Smooth muscle cell (in vitro differentiated cells): ENCODE measurements around the gene CIB2. TPM values are rescaled to one million over a fixed set of nuclear protein-coding genes. Genes with fewer than 3 reads are reported as not detected.
A peak's percentile ranks its signal among the peaks of the same experiment; 100 is the strongest.

Source experiments
- DNase-seq: peaks from one replicate; lab custom pipeline; 2025; ENCODE audit not compliant: unreplicated experiment; lab: John Stamatoyannopoulos, UW
- H2AFZ ChIP-seq: fragments of 200-600 bp; sonication (generic); 2 replicates; pipeline ENCODE4 v1.6.0; 2016; ENCODE audit warnings: antibody characterized with exemption, low read depth, mild to moderate bottlenecking
- H3F3A ChIP-seq: fragments of 200-600 bp; sonication (generic); 2 replicates; pipeline ENCODE4 v1.6.0; 2017; ENCODE audit warnings: antibody characterized with exemption, low read depth
- H3K27ac ChIP-seq: fragments of 200-600 bp; sonication (generic); 2 replicates; pipeline ENCODE4 v1.5.1; 2016; ENCODE audit warnings: low read depth, mild to moderate bottlenecking
- H3K27me3 ChIP-seq: fragments of 200-600 bp; sonication (generic); 2 replicates; pipeline ENCODE4 v1.6.1; 2016; ENCODE audit warnings: low read depth, mild to moderate bottlenecking
- H3K36me3 ChIP-seq: fragments of 200-600 bp; sonication (generic); 2 replicates; pipeline ENCODE4 v1.5.1; 2016; ENCODE audit warnings: low read depth
- H3K4me1 ChIP-seq: fragments of 200-600 bp; sonication (generic); 2 replicates; pipeline ENCODE4 v1.5.1; 2016; ENCODE audit warnings: low read depth
- H3K4me2 ChIP-seq: fragments of 200-600 bp; sonication (generic); 2 replicates; pipeline ENCODE4 v1.6.0; 2016; ENCODE audit warnings: mild to moderate bottlenecking
- H3K4me3 ChIP-seq: fragments of 200-600 bp; sonication (generic); 2 replicates; pipeline ENCODE4 v1.5.1; 2016; ENCODE audit warnings: mild to moderate bottlenecking
- H3K79me2 ChIP-seq: fragments of 200-600 bp; sonication (generic); 2 replicates; pipeline ENCODE4 v1.6.0; 2016; ENCODE audit warnings: low read depth, mild to moderate bottlenecking
- H3K9ac ChIP-seq: fragments of 200-600 bp; sonication (generic); 2 replicates; pipeline ENCODE4 v1.6.0; 2016; ENCODE audit warnings: low read depth
- H3K9me3 ChIP-seq: fragments of 200-600 bp; sonication (generic); replicated peaks from 2 replicates; pipeline ENCODE4 v1.5.1; 2016; ENCODE audit warnings: low read depth
- H4K20me1 ChIP-seq: fragments of 200-600 bp; sonication (generic); 2 replicates; pipeline ENCODE4 v1.6.0; 2016; ENCODE audit warnings: low read depth
- CTCF ChIP-seq: fragments of 200-600 bp; sonication (generic); IDR thresholded peaks from 2 replicates; pipeline ENCODE4 v1.5.1; 2017; ENCODE audit warnings: borderline replicate concordance, mild to moderate bottlenecking, antibody characterized with exemption; ENCODE audit not compliant: insufficient read depth, poor library complexity, severe bottlenecking
- WGBS: methylation state at CpG from one replicate; pipeline ENCODE4 v1.1.7; 2016; ENCODE audit warnings: low lambda C conversion rate; 5-methylcytosine and 5-hydroxymethylcytosine counted together
- polyA plus RNA-seq: library from polyadenylated mRNA; unstranded; fragments of >200 nt; fragmentation: Nextera tagmentation; extraction: Ambion mirVana; gene quantifications from 2 replicates; pipeline ENCODE4 v1.2.1, GENCODE V29; 2016
- total RNA-seq: library from RNA; depleted of rRNA; stranded (reverse); fragments of >200 nt; gene quantifications from 2 replicates; pipeline ENCODE4 v1.2.3, GENCODE V29; 2014

Gene CIB2
- total and polyA plus RNA-seq, 2 experiments from 2014 or later: 20.9 to 21.7 TPM

DNA sequence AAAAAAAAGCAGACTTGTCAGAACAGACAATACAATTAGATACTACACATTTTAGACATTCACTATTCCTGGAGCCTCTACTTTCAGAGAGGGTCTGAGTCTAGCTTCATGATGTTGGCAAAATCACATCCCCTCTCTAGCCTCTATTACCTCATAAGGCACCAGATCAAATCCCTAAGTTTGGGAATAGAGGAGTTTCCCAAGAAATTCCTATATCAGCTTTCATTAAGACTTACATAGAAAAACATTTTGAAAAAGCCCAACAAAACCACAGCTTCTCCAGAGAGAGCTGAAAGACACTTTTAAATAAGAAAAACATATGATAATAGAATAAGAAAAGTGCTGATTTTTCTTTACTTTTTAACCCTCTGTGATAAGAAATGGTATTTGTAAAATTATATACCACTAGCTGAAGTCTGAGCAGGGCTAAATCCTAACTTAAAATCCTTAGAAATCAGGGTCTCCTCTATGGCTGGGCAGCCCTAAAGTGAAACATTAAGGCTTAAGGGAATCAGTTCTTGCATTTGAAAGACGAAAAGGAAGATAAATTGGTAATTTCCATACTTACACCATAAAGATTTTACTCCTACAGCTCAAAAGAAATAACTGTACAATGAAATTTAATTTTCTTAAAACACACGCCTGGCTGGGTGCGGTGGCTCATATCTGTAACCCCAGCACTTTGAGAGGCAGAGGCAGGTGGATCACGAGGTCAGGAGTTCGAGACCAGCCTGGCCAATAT, 58.0 kb downstream of the CIB2 start:
- peaks cover 37% of the 10 kb centered on the region for H3K4me1 ChIP-seq
- H3K4me2 ChIP-seq: peak overlapping the region; percentile 65
- TF ChIP-seq CTCF: no peak
- H3K9me3 ChIP-seq: no peaks in the 10 kb centered on the region
- peaks cover 62% of the 10 kb centered on the region for H3K79me2 ChIP-seq
- H3K4me3 ChIP-seq: no peak overlapping the region
- H2AFZ ChIP-seq: no peak overlapping the region
- no peak for DNase-seq
- WGBS: 93% methylated on average over 5 of the region's 5 CpGs
- H3K9ac ChIP-seq: peak overlapping the region; percentile 41
- H3K36me3 ChIP-seq: no peaks in the 10 kb centered on the region
- peaks cover 42% of the 10 kb centered on the region for H4K20me1 ChIP-seq
- H3F3A ChIP-seq: peaks cover 22% of the 10 kb centered on the region
- H3K27me3 ChIP-seq: no peaks in the 10 kb centered on the region
- peak overlapping the region; percentile 73 for H3K27ac ChIP-seq

GRCh38 chr15:78072080-78072892, 59.0 kb downstream of the CIB2 start:
- Histone ChIP-seq H3K27ac (peak overlapping the region; percentile 73), H3K4me3 (no peak overlapping the region)

DNA sequence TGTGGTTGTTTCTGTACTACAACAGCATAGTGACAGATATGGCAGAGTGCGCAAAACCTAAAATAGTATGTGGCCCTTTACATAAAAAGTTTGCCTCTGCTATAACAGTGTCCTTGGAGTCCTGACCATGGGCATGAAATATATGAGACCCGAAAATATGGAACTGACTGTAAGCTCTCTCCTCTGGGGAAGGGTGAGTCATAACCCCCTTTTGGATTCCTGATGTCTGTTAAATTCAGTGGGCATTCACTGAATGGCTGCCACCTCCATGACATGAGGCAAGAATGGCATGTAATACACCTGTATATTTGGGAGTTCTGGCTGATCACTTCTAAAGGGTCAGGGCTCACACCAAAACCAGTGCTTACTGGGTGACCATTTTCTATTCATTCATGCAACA, 59.9 kb downstream of the CIB2 start:
- Histone ChIP-seq H2AFZ (no peak overlapping the region), H3K4me3 (no peak overlapping the region), H3K27me3 (no peaks in the 10 kb centered on the region), H3K9ac (no peak overlapping the region), H3K27ac (peak overlapping the region; percentile 73), H3K79me2 (peaks cover 75% of the 10 kb centered on the region), H3K4me1 (peaks cover 51% of the 10 kb centered on the region), H3K36me3 (no peaks in the 10 kb centered on the region), H3K4me2 (no peak overlapping the region), H3K9me3 (no peaks in the 10 kb centered on the region), H4K20me1 (peaks cover 61% of the 10 kb centered on the region), H3F3A (peaks cover 21% of the 10 kb centered on the region)
- DNase-seq: no peak
- WGBS: 58% methylated on average over 2 of the region's 2 CpGs
- TF ChIP-seq CTCF: no peak

More at GRCh38 chr15:78072080-78072892, 59.0 kb downstream of the CIB2 start:
- TF ChIP-seq CTCF: no peak
- H3K79me2 ChIP-seq: peaks cover 70% of the 10 kb centered on the region
- peaks cover 25% of the 10 kb centered on the region for H3F3A ChIP-seq
- H3K9me3 ChIP-seq: no peaks in the 10 kb centered on the region
- H3K4me2 ChIP-seq: peak overlapping the region; percentile 65
- peak overlapping the region; percentile 41 for H3K9ac ChIP-seq
- 17% methylated on average over 9 of the region's 9 CpGs for WGBS
- H2AFZ ChIP-seq: no peak overlapping the region
- peaks cover 46% of the 10 kb centered on the region for H3K4me1 ChIP-seq
- H4K20me1 ChIP-seq: peaks cover 52% of the 10 kb centered on the region
- DNase-seq: no peak
- no peaks in the 10 kb centered on the region for H3K36me3 ChIP-seq
- no peaks in the 10 kb centered on the region for H3K27me3 ChIP-seq
